Right cardiac atrium (tissue), 5 donors: Measurements from ENCODE around the gene BCL2L13. TPM values are rescaled to one million over a fixed set of nuclear protein-coding genes. Genes with fewer than 3 reads are reported as not detected.

Source experiments
- ATAC-seq, 2 donors: fragments of 200-7000 bp; cut with Tn5 transposase; one replicate each; pipeline versions ENCODE4 v1.8.0 to v1.9.1; 2020; ENCODE audit warnings: moderate library complexity in 2 of 2, mild to moderate bottlenecking in 1 of 2
- DNase-seq, 3 donors: peaks; one replicate each; pipeline ENCODE4 v3.0.0-alpha.2; 2020
- H3K27ac ChIP-seq: one replicate; pipeline ENCODE4 v1.5.1; 2013; ENCODE audit warnings: mild to moderate bottlenecking, low read length, control low read depth, moderate library complexity
- H3K27me3 ChIP-seq: one replicate; pipeline ENCODE4 v1.6.1; 2013; ENCODE audit not compliant: control insufficient read depth, insufficient read depth
- H3K4me1 ChIP-seq: one replicate; pipeline ENCODE4 v1.6.1; 2013; ENCODE audit warnings: low read length; ENCODE audit not compliant: control insufficient read depth, insufficient read depth
- H3K4me3 ChIP-seq: one replicate; pipeline ENCODE4 v1.5.1; 2013; ENCODE audit warnings: low read length, control low read depth
- H3K9me3 ChIP-seq: one replicate; pipeline ENCODE4 v1.6.1; 2013; ENCODE audit warnings: low read length; ENCODE audit not compliant: control insufficient read depth
- WGBS: extraction: QIAGEN DNeasy Blood & Tissue Kit; methylation state at CpG from one replicate; pipeline ENCODE4 v1.1.7; 2013; 5-methylcytosine and 5-hydroxymethylcytosine counted together
- intact Hi-C, 4 donors: fragments of 100-400 bp; cut with DNase I; formaldehyde crosslinking; loops; one replicate each; pipeline versions ENCODE4 v1.11.0 to v1.14.0; 2022 to 2023
- polyA plus RNA-seq: library from polyadenylated mRNA; stranded (reverse); fragments of 200-250 nt; gene quantifications from one replicate; pipeline ENCODE4 v1.2.3, GENCODE V29; 2013
- total RNA-seq, 4 donors: library from RNA; stranded (reverse); fragmentation: NEBNext Ultra II Directional; extraction: Animal tissue kit (Norgen Biotek cat#: 25700); gene quantifications; one replicate each; pipeline ENCODE4 v1.2.1, GENCODE V29; 2021
- donor health status: healthy with polysubstance abuse.
- donor health status: DM: no; HTN: yes; CAD: no.
- donor health status: DM: no; HTN: no; CAD: no.
- donor health status: DM: no; HTN: yes; CAD: no; lungs with severe emphysema.
- donor health status: DM: yes; HTN: yes; CAD: no.

BCL2L13 gene
- total and polyA plus RNA-seq, 5 donors = 40.0 to 62.9 (median 54.5) TPM

DNA sequence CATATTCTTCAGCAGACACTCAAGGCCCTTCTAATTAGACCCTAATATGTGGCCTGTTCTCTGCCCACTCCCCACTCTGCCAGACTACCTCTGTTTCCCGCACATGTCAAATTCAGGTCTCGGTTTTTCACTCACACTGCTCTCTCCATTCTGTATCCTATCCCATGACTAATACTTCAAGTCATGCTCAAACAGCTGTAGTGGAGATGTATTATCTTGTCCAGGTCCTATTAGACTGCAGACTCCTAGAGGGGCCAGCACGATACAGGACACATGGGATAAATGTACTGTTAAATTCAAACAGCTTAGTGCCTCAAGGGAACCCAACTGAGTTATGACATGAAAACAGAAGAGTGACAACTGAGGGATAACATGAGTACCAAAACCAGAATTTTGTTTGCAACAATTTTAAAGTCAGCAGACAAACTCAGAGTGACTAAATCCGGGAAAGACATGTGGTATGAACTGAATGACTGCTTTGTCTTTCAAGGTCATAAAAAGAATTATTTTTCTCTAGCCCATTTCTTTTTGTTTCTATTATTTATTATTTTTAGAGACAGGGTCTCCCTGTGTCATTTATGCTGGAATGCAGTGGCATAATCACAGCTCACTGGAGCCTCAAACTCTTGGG, 30.6 kb upstream of the BCL2L13 start:
- Histone ChIP-seq H3K9me3 (no peaks in the 10 kb centered on the region), H3K4me3 (no peak overlapping the region), H3K27me3 (no peaks in the 10 kb centered on the region), H3K4me1 (peaks cover 2% of the 10 kb centered on the region), H3K27ac (no peak overlapping the region)
- ATAC-seq (no peak), DNase-seq (no peak)
- intact Hi-C loops = no loop called here
- WGBS = 94% methylated on average over 4 of the region's 4 CpGs

DNA sequence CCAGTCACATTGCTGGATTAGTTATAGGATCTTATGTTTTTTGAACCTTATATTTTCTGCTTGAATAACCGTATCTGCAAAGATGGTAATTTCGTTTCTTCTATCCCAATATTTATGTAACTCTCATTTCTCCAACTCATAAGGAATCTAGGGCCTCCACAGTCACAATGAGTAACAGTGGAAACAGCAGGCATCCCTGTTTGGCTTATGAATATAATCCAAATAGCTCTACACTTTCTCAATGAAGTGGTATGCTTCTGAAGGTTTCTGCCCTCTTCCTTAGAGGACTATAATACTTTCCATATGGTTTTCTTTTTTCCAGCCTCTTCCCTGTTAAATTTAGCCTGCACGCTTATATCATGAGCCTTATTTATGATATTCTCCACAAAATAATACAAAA, 26.5 kb upstream of the BCL2L13 start:
- Histone ChIP-seq H3K27ac (no peak overlapping the region), H3K4me3 (no peak overlapping the region), H3K4me1 (peaks cover 2% of the 10 kb centered on the region), H3K27me3 (no peaks in the 10 kb centered on the region), H3K9me3 (no peaks in the 10 kb centered on the region)
- no peak for DNase-seq
- intact Hi-C loops = no loop called here
- WGBS = 58% methylated on average over 3 of the region's 3 CpGs
- ATAC-seq = no peak

DNA sequence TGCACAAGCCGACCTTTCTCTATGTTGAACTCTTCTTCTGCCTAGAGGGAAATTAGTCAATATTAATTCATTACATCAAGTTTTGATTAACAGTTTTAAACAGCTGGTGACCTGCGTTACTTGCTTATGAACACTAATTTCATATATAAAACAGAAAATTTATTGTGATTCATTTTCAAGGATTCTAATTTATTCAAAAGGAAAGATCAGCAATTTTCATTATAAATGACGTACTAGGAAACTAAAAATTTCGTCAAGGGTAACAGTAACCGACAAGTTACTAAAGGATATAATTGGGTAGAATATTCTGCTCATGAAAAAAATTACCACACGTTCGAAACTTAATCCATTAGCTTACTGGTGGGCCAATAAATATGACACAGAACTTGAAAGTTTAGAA, 25.3 kb upstream of the BCL2L13 start:
- no peaks in the 10 kb centered on the region for H3K9me3 ChIP-seq
- ATAC-seq (no peak), DNase-seq (no peak)
- H3K4me1 ChIP-seq = no peaks in the 10 kb centered on the region
- H3K27ac ChIP-seq = no peak overlapping the region
- no peak overlapping the region for H3K4me3 ChIP-seq
- H3K27me3 ChIP-seq = no peaks in the 10 kb centered on the region
- WGBS = 90% methylated on average over 7 of the region's 7 CpGs
- intact Hi-C loops = no loop called here

DNA sequence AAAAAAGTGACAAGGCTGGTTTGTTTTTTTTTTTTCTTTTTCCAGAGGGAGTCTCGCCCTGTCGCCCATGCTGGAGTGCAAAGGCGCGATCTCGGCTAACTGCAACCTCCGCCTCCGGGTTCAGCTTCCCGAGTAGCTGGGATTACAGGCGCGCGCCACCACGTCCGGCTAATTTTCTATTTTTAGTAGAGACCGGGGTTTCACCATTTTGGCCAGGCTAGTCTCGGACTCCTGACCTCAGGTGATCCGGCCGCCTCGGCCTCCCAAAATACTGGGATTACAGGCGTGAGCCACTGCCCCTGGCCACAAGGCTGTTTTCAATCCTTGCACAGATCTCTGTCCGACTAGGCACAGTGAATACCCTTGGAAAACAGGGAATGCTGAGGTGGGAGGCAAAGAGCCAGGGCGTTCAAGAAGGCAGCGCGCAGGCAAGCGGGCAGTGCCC, 10.6 kb upstream of the BCL2L13 start:
- no peaks in the 10 kb centered on the region for H3K27me3 ChIP-seq
- no peak for DNase-seq
- ATAC-seq = peak in 1 of 2 donors; percentile 3
- no peaks in the 10 kb centered on the region for H3K4me1 ChIP-seq
- H3K27ac ChIP-seq = peak overlapping the region; percentile 97
- peak overlapping the region; percentile 87 for H3K4me3 ChIP-seq
- intact Hi-C loops = loop anchor here in 1 of 4 donors (10.0 kb wide), 1 partner anchor 73 kb away; no protein-coding TSS in a partner anchor
- WGBS = 8% methylated on average over 24 of the region's 24 CpGs
- no peaks in the 10 kb centered on the region for H3K9me3 ChIP-seq

DNA sequence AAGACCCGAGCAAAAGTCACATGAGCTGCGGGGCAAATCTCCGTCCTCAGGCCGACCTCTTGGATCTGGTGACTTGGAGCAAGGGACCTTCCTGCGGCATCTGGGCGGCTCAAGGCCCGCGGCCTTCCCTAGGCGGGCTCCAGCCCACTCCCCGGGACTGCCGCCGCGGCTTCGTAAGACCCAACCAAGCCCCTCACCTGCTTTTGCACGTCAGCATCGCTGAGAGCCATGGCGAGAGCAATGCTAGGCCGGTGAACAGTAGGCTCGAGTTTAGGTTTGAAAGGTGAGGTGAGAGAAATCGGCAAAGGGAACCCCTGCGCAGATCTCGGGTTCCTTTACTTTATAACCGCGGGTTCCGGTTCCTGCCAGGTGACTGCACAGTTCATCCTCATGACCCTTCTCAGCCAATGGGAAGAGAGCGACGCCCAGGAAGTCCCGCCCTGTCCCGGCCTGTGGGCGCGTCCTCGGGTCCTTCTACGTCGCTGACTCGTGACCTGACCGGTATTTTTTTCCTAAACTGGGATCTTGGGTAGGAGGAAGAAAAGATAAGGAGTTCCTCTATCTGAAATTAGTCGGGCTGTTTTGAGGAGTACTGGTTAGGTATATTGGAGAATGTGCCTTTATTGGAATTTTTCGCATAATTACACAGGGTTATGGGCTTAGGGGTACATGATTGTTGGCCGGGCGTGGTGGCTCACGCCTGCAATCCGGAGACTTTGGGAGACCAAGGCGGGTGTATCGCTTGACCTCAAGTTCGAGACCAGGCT, 10.0 kb upstream of the BCL2L13 start, which contains the start of gene ATP6V1E1:
TSS of gene ATP6V1E1 (minus strand) at position 344 of the 767 bp plus-strand sequence. CDS start at position 230, 114 bp downstream.
- no peaks in the 10 kb centered on the region for H3K4me1 ChIP-seq
- WGBS = under 1% methylated on average over 45 of the region's 45 CpGs
- intact Hi-C loops = loop anchor here in 1 of 4 donors (10.0 kb wide), 1 partner anchor 74 kb away; no protein-coding TSS in a partner anchor

DNA sequence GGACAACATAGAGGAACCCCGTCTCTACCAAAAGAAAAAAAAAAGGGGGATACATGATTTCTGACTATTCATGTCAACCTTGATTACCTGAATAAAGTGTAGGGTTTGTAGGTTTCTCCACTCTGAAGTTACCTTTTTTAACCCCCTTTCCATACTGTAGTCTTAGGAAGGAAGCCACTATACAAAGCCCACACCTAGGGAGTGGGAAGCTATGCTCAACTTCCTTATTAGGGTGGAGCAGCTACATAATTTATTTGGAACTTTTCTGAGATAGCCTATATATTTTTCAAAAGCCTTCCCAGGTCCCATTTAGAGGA, 9.4 kb upstream of the BCL2L13 start:
- Histone ChIP-seq H3K4me1 (no peaks in the 10 kb centered on the region), H3K27me3 (no peaks in the 10 kb centered on the region), H3K27ac (peak overlapping the region; percentile 100), H3K4me3 (peak overlapping the region; percentile 87), H3K9me3 (no peaks in the 10 kb centered on the region)
- no peak for DNase-seq
- WGBS = 0% methylated on average over 1 of the region's 1 CpG
- intact Hi-C loops = loop anchor here in 1 of 4 donors (10.0 kb wide), 1 partner anchor 74 kb away; no protein-coding TSS in a partner anchor
- ATAC-seq = peak in 1 of 2 donors; percentile 6

More for the DNA sequence above, 10.0 kb upstream of the BCL2L13 start, which contains the start of gene ATP6V1E1:
- Histone ChIP-seq H3K27ac (peak within 1 kb of the TSS; percentile 100), H3K27me3 (no peaks in the 10 kb centered on the region), H3K4me3 (peak within 1 kb of the TSS; percentile 87), H3K9me3 (no peaks in the 10 kb centered on the region)
- DNase-seq (peak; percentile 96 to 98 (median 98)), ATAC-seq (peak; percentile 100)

DNA sequence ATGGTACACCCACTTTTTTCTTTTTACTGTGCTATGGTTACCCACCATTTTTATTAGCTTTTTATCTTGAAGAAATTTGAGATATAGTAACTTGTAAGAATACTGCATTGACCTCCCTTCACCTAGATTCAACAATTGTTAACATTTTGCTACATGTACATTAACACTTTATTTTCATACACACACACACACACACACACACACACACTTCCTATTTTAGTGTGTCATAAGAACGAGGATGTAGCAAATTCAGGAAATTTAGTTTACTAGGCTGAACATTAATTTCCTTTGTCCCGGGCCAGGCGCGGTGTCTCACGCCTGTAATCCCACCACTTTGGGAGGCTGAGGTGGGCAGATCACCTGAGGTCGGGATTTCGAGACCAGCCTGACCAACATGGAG, 8.9 kb upstream of the BCL2L13 start:
- no peak overlapping the region for H3K27ac ChIP-seq
- ATAC-seq = no peak
- intact Hi-C loops = loop anchor here in 3 of 4 donors (10.0 kb wide), 2 partner anchors 55 to 75 kb away; no protein-coding TSS in a partner anchor
- H3K4me3 ChIP-seq = no peak overlapping the region
- no peaks in the 10 kb centered on the region for H3K27me3 ChIP-seq
- 69% methylated on average over 7 of the region's 7 CpGs for WGBS
- no peaks in the 10 kb centered on the region for H3K9me3 ChIP-seq
- DNase-seq = no peak
- no peaks in the 10 kb centered on the region for H3K4me1 ChIP-seq

DNA sequence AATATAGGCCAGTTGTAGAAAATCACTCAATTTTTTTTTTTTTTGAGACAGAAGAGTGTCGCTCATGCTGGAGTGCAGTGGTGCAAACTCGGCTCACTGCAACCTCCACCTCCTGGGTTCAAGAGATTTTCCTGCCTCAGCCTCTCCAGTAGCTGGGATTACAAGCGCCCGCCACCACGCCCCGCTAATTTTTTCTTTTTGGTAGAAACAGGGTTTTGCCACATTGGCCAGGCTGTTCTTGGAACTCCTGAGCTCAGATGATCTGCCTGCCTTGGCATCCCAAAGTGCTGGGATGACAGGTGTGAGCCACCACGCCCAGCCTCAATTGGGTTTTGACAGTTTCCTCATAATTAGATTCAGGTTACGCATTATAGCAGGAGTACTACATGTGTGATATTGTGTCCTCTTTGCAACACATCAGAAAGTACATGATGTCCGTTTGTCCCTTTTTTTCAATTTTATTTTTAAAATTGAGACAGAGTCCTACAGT, 7.4 kb upstream of the BCL2L13 start:
- intact Hi-C loops = loop anchor here in 2 of 4 donors (10.0 kb wide), 1 partner anchor 56 kb away; no protein-coding TSS in a partner anchor
- DNase-seq = no peak
- no peak overlapping the region for H3K27ac ChIP-seq
- no peak for ATAC-seq
- 97% methylated on average over 9 of the region's 9 CpGs for WGBS
- H3K4me1 ChIP-seq = no peaks in the 10 kb centered on the region
- H3K27me3 ChIP-seq = no peaks in the 10 kb centered on the region
- H3K9me3 ChIP-seq = no peaks in the 10 kb centered on the region
- no peak overlapping the region for H3K4me3 ChIP-seq

DNA sequence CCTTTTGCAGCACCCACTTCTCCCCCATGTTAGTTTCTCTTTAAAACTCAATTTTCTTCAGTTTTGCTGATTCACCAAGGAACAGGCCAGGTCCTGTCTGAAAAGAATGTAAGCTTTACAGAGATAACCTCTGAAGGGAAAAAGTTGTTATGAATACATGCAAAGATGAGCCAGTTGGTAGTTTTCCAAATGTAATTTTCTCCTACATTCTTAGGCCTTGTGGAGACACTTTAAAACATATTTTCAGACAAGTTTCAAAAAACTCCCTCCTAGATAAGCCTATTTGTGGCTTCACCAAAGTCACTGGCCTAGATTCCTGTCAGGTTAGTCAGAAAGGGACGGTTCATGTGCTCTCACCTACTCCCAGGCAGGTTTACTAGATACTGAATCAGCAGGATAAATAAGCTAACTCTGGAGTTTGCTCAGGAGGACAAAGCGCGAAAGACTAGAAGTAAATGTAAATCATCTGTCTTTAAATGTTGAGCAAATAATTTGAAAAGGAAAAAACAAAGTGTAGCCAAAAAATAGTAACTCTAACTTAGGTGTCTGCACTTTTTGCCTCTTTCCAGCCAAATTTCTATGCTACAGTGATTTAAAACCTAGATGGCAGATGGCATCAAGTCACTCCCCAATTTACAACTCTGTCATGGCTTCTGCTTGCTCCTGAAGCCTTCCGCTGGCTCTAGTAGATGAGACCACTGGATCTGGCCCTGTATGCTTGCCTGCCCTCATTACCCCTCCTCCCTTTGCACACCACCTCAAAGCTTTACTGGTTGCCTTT, 5.2 kb upstream of the BCL2L13 start:
- Histone ChIP-seq H3K4me1 (no peaks in the 10 kb centered on the region), H3K27ac (no peak overlapping the region), H3K9me3 (no peaks in the 10 kb centered on the region), H3K4me3 (no peak overlapping the region), H3K27me3 (no peaks in the 10 kb centered on the region)
- WGBS = 85% methylated on average over 4 of the region's 4 CpGs
- intact Hi-C loops = loop anchor here in 2 of 4 donors (10.0 kb wide), 1 partner anchor 59 kb away; no protein-coding TSS in a partner anchor
- DNase-seq (no peak), ATAC-seq (no peak)

DNA sequence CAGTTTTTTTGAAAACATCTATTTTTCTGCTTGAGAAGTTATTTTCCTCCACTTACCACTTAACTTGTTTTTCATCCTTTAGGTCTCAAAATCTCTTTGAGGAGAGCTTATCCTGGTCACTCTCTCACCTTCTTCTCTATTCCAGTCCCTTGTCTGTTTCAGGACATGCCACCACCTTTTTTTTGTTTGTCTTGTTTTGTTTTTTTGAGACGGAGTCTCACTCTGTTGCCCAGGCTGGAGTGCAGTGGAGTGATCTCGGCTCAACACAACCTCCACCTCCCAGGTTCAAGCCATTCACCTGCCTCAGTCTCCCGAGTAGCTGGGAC, 4.6 kb upstream of the BCL2L13 start:
- no peaks in the 10 kb centered on the region for H3K4me1 ChIP-seq
- H3K27me3 ChIP-seq = no peaks in the 10 kb centered on the region
- ATAC-seq (no peak), DNase-seq (no peak)
- H3K9me3 ChIP-seq = no peaks in the 10 kb centered on the region
- WGBS = 89% methylated on average over 3 of the region's 3 CpGs
- intact Hi-C loops = loop anchor here in 2 of 4 donors (10.0 kb wide), 1 partner anchor 59 kb away; no protein-coding TSS in a partner anchor
- no peak overlapping the region for H3K27ac ChIP-seq
- H3K4me3 ChIP-seq = no peak overlapping the region
